IPS-NIHi7 (cell line): ENCODE measurements around the gene DMRT1.

Experiments used
- DNase-seq: peaks from one replicate; pipeline ENCODE4 v3.0.0; 2012; ENCODE audit warnings: mixed read lengths; ENCODE audit errors: extremely low spot score

DMRT1 gene

GRCh38 chr9:922171-922570, 80.7 kb downstream of the DMRT1 start:
- no peak for DNase-seq

- no peak for DNase-seq
Measured at GRCh38 chr9:922731-923130, 81.2 kb downstream of the DMRT1 start.

- DNase-seq = no peak
Measured at GRCh38 chr9:926976-927375, 85.5 kb downstream of the DMRT1 start.

GRCh38 chr9:928363-929042, 87.0 kb downstream of the DMRT1 start:
- DNase-seq = peak; percentile 78

GRCh38 chr9:929719-930118, 88.2 kb downstream of the DMRT1 start:
- no peak for DNase-seq

- no peak for DNase-seq
Measured at GRCh38 chr9:933356-933755, 91.9 kb downstream of the DMRT1 start.

GRCh38 chr9:935348-935965, 94.0 kb downstream of the DMRT1 start:
- no peak for DNase-seq

GRCh38 chr9:942805-943580, 101.5 kb downstream of the DMRT1 start:
- DNase-seq = peak; percentile 49

- no peak for DNase-seq
Measured at GRCh38 chr9:947985-948384, 106.5 kb downstream of the DMRT1 start.

GRCh38 chr9:948497-948896, 107.0 kb downstream of the DMRT1 start:
- no peak for DNase-seq

GRCh38 chr9:950139-950538, 108.6 kb downstream of the DMRT1 start:
- no peak for DNase-seq

GRCh38 chr9:952546-952945, 111.0 kb downstream of the DMRT1 start:
- no peak for DNase-seq

- DNase-seq = no peak
Measured at GRCh38 chr9:959105-959504, 117.6 kb downstream of the DMRT1 start.

GRCh38 chr9:959914-960313, 118.4 kb downstream of the DMRT1 start:
- no peak for DNase-seq

GRCh38 chr9:962023-962422, 120.5 kb downstream of the DMRT1 start:
- DNase-seq = no peak

- no peak for DNase-seq
Measured at GRCh38 chr9:965497-965896, 124.0 kb downstream of the DMRT1 start.

- no peak for DNase-seq
Measured at GRCh38 chr9:966870-967269, 125.4 kb downstream of the DMRT1 start.

- DNase-seq = peak; percentile 53
Measured at GRCh38 chr9:967436-967835, 125.9 kb downstream of the DMRT1 start.

- DNase-seq = peak; percentile 46
Measured at GRCh38 chr9:967903-968641, 126.6 kb downstream of the DMRT1 start.

GRCh38 chr9:969310-970150, 128.0 kb downstream of the DMRT1 start:
- DNase-seq = peak; percentile 47
